Chondrocyte (in vitro differentiated cells): Measurements from ENCODE around the gene DPP6. TPM values are rescaled to one million over a fixed set of nuclear protein-coding genes. Genes with fewer than 3 reads are reported as not detected.

Experiments
- DNase-seq: peaks from one replicate; pipeline ENCODE4 v3.0.0; 2021; ENCODE audit warnings: mixed read lengths, low spot score
- H3K27ac Mint-ChIP-seq: one replicate; pipeline ENCODE4 v1.8.0; 2021; ENCODE audit warnings: mild to moderate bottlenecking, moderate library complexity, mixed read lengths; ENCODE audit not compliant: unreplicated experiment
- H3K27me3 Mint-ChIP-seq: 2 replicates; pipeline ENCODE4 v1.8.0; 2021; ENCODE audit warnings: low read depth, mixed read lengths
- H3K36me3 Mint-ChIP-seq: 2 replicates; pipeline ENCODE4 v1.8.0; 2021; ENCODE audit warnings: low read depth, mixed read lengths
- H3K4me1 Mint-ChIP-seq: 2 replicates; pipeline ENCODE4 v1.8.0; 2021; ENCODE audit warnings: low read depth, mild to moderate bottlenecking, mixed read lengths
- H3K4me3 Mint-ChIP-seq: one replicate; pipeline ENCODE4 v1.8.0; 2021; ENCODE audit warnings: mild to moderate bottlenecking, moderate library complexity, mixed read lengths; ENCODE audit not compliant: unreplicated experiment
- H3K9me3 Mint-ChIP-seq: 2 replicates; pipeline ENCODE4 v1.8.0; 2021; ENCODE audit warnings: low read depth, mixed read lengths
- total RNA-seq: library from RNA; stranded (reverse); gene quantifications from 3 replicates; pipeline ENCODE4 v1.2.1, GENCODE V29; 2021
- TF ChIP-seq, protein P1 (sequence below): fragments of 200-600 bp; sonication (generic); IDR thresholded peaks from 2 replicates; pipeline ENCODE4 v1.5.0; 2021; ENCODE audit warnings: antibody characterized with exemption, mild to moderate bottlenecking, moderate library complexity

Gene DPP6
- total RNA-seq, 1 donor from 2014 or later, result not detected

DNA sequence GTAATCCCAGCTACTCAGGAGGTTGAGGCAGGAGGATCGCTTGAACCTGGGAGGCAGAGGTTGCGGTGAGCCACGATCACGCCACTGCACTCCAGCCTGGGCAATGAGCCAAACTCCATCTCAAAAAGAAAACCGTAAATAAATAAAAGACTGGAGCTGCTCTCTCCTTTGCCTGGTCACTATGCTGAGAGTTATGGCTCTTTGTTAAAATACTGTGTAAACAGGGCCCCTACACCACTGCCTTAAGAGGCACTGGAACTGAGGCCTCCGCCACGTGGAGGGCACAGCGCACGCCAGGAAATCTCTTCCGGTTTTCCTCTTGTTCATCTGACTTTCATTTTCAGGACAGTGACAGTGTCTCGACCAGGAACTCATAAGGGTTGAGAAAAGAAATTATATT, 827.4 kb downstream of the DPP6 start:
- no peaks in the 10 kb centered on the region for H3K36me3 Mint-ChIP-seq
- TF ChIP-seq, protein P1, sequence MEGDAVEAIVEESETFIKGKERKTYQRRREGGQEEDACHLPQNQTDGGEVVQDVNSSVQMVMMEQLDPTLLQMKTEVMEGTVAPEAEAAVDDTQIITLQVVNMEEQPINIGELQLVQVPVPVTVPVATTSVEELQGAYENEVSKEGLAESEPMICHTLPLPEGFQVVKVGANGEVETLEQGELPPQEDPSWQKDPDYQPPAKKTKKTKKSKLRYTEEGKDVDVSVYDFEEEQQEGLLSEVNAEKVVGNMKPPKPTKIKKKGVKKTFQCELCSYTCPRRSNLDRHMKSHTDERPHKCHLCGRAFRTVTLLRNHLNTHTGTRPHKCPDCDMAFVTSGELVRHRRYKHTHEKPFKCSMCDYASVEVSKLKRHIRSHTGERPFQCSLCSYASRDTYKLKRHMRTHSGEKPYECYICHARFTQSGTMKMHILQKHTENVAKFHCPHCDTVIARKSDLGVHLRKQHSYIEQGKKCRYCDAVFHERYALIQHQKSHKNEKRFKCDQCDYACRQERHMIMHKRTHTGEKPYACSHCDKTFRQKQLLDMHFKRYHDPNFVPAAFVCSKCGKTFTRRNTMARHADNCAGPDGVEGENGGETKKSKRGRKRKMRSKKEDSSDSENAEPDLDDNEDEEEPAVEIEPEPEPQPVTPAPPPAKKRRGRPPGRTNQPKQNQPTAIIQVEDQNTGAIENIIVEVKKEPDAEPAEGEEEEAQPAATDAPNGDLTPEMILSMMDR, result no peak
- H3K27me3 Mint-ChIP-seq, result no peaks in the 10 kb centered on the region
- H3K4me3 Mint-ChIP-seq, result no peak overlapping the region
- no peaks in the 10 kb centered on the region for H3K4me1 Mint-ChIP-seq
- H3K9me3 Mint-ChIP-seq, result no peaks in the 10 kb centered on the region
- H3K27ac Mint-ChIP-seq, result no peak overlapping the region
- no peak for DNase-seq

DNA sequence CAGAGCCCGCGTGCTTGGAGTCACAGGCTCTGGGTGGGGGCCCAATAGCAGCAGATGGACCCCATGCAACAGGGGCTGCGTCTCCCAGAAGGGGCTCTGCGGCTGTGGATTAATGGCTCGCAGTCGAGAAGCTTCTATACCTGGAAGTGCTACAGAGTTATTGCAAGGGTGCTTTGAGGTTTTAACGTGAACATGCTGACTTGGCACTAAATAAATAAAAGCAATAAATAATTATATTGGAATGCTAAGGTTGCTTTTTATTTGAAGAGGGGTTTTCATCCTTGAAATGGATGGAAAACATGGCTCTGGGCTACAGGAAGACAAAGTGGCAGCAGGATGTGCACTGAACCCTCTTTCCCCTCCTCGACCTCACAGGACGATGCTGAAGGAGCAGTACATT, 828.3 kb downstream of the DPP6 start:
- H3K27ac Mint-ChIP-seq, result no peak overlapping the region

DNA sequence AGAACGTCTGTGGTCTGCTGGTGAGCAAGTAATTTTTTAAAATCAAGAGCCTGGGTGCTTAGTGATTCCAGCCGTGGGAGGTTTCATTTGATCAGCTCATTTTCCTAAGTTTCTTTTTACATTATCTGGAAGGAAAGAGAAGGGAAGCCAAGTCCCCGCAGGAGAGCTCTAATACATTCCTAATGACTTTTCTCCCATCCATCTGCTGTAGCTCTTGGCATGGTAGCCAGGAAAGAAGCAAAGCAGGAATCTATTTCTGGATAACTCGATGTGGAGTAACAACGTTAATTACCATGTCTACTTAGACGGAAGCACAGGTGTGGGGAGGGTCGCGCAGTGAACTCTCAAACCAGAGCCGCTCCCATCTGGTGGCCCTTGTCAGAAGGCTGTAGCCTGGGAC, 828.8 kb downstream of the DPP6 start:
- Mint-ChIP-seq H3K4me3 (no peak overlapping the region), H3K4me1 (no peaks in the 10 kb centered on the region), H3K36me3 (no peaks in the 10 kb centered on the region), H3K9me3 (no peaks in the 10 kb centered on the region), H3K27me3 (no peaks in the 10 kb centered on the region), H3K27ac (no peak overlapping the region)
- DNase-seq, result no peak
- TF ChIP-seq, protein P1, result no peak

More for the DNA sequence above, 828.3 kb downstream of the DPP6 start:
- DNase-seq, result no peak
- Mint-ChIP-seq H3K36me3 (no peaks in the 10 kb centered on the region), H3K27me3 (no peaks in the 10 kb centered on the region), H3K9me3 (no peaks in the 10 kb centered on the region), H3K4me1 (no peaks in the 10 kb centered on the region), H3K4me3 (no peak overlapping the region)
- TF ChIP-seq, protein P1, result no peak

DNA sequence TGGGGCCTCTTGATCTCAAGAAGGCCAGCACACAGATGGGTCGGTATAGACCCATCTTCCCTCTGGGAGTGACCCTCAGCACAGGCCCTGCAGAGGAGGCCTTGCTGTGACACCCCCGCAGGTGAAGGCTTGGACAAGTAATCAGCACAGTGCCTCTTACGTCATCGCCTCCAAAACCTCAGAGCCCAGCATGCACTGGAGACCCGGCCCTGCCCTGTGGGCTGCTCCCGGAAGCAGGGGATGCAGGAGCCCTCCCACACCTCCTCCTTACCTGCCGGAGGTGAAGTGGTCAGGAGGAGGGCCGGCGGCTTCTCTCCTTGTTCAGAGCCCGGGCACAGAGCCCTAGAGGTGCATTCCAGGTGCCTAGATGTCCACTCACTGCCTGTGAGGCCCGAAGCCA, 829.3 kb downstream of the DPP6 start:
- H3K4me3 Mint-ChIP-seq, result no peak overlapping the region
- no peak for DNase-seq

DNA sequence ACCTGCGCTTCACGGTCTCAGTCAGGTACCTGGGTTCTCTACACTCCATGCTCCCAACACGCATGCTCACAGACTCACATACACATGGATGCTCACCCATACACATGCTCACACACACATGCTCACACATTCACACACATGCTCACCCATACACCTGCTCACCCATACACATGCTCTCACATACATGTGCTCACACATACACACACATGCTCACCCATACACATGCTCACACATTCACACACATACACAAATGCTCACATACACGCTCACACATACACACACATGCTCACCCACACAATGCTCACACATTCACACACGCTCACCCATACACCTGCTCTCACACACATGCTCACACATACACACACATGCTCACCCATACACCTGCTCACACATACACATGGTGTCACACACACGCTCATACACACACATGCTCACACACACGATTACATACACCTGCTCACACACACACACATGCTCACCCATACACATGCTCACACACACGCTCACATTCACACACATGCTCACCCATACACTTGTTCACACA, 830.8 kb downstream of the DPP6 start:
- Mint-ChIP-seq H3K27ac (no peak overlapping the region), H3K27me3 (no peaks in the 10 kb centered on the region), H3K4me1 (no peaks in the 10 kb centered on the region), H3K4me3 (no peak overlapping the region), H3K9me3 (no peaks in the 10 kb centered on the region), H3K36me3 (no peaks in the 10 kb centered on the region)
- no peak for DNase-seq
- TF ChIP-seq, protein P1, result no peak

More for the DNA sequence above, 829.3 kb downstream of the DPP6 start:
- Mint-ChIP-seq H3K36me3 (no peaks in the 10 kb centered on the region), H3K9me3 (no peaks in the 10 kb centered on the region), H3K27me3 (no peaks in the 10 kb centered on the region), H3K4me1 (no peaks in the 10 kb centered on the region), H3K27ac (no peak overlapping the region)
- TF ChIP-seq, protein P1, result no peak
